Measurements from ENCODE around the gene SLC23A3. TPM values are rescaled to one million over a fixed set of nuclear protein-coding genes. Genes with fewer than 3 reads are reported as not detected.
"Not testable (repeated sequence)": the region's sequence is repeated elsewhere in the genome, so short reads cannot be mapped to it uniquely, and the experiment has no call there.

SLC23A3 gene
- total and polyA plus RNA-seq, 12 donors: 0.28 to 2.1 (median 0.47) TPM

GRCh38 chr2:219200502-219201326 is 30.9 kb upstream of the SLC23A3 start:
- ATAC-seq; H3K4me3 ChIP-seq; H3K27ac ChIP-seq; intact Hi-C loops (cut with DNase I); H3K36me3 ChIP-seq; DNase-seq; H3K4me1 ChIP-seq; H3K9me3 ChIP-seq: not testable (repeated sequence)
- WGBS, 2 donors: 83% methylated on average over 25 of the region's 26 CpGs
- H3K27me3 ChIP-seq: peaks cover 0 to 22% (median 3%) of the 10 kb centered on the region in 7 donors

- ATAC-seq (no peak), DNase-seq (no peak)
- no peak overlapping the region for H3K27ac ChIP-seq
- no peak for TF ChIP-seq CTCF (IDR thresholded peaks at IDR 0.05)
- intact Hi-C loops (cut with DNase I): no loop called here
- no peaks in the 10 kb centered on the region for H3K36me3 ChIP-seq
- H3K27me3 ChIP-seq: peaks cover 0 to 22% (median 3%) of the 10 kb centered on the region in 7 donors
- peaks cover 0 to 2% (median 0%) of the 10 kb centered on the region in 11 donors for H3K9me3 ChIP-seq
- no peak overlapping the region for H3K4me3 ChIP-seq
- WGBS, 2 donors: 83 to 84% methylated on average over 12 of the region's 12 CpGs
- no peaks in the 10 kb centered on the region for H3K4me1 ChIP-seq
Measured at GRCh38 chr2:219199470-219200211, 29.8 kb upstream of the SLC23A3 start.

GRCh38 chr2:219198974-219199373 is 29.1 kb upstream of the SLC23A3 start:
- ATAC-seq: no peak
- TF ChIP-seq CTCF (IDR thresholded peaks at IDR 0.05): no peak
- no peaks in the 10 kb centered on the region for H3K4me1 ChIP-seq
- 71 to 72% methylated on average over 5 of the region's 5 CpGs for WGBS, 2 donors
- H3K27me3 ChIP-seq: peaks cover 0 to 22% (median 3%) of the 10 kb centered on the region in 7 donors
- intact Hi-C loops (cut with DNase I): no loop called here
- H3K27ac ChIP-seq: no peak overlapping the region
- H3K9me3 ChIP-seq: no peaks in the 10 kb centered on the region
- DNase-seq: no peak
- H3K4me3 ChIP-seq: no peak overlapping the region
- no peaks in the 10 kb centered on the region for H3K36me3 ChIP-seq

- Histone ChIP-seq H3K27ac (no peak overlapping the region), H3K4me3 (no peak overlapping the region), H3K4me1 (no peaks in the 10 kb centered on the region), H3K36me3 (no peaks in the 10 kb centered on the region), H3K9me3 (no peaks in the 10 kb centered on the region), H3K27me3 (peaks cover 0 to 22% (median 3%) of the 10 kb centered on the region in 7 donors)
- intact Hi-C loops (cut with DNase I): no loop called here
- WGBS, 2 donors: 96 to 100% methylated on average over 1 of the region's 1 CpG
- no peak for TF ChIP-seq CTCF (IDR thresholded peaks at IDR 0.05)
- no peak for ATAC-seq
- no peak for DNase-seq
Measured at GRCh38 chr2:219197388-219197787, 27.6 kb upstream of the SLC23A3 start.
